GM19438 (cell line): ENCODE measurements around the gene ZNF135.

Experiments
- ATAC-seq: cut with Tn5 transposase; IDR thresholded peaks from one replicate; pipeline ENCODE4 v1.9.1; 2021; ENCODE audit warnings: low read depth; ENCODE audit not compliant: unreplicated experiment

ZNF135 gene

DNA sequence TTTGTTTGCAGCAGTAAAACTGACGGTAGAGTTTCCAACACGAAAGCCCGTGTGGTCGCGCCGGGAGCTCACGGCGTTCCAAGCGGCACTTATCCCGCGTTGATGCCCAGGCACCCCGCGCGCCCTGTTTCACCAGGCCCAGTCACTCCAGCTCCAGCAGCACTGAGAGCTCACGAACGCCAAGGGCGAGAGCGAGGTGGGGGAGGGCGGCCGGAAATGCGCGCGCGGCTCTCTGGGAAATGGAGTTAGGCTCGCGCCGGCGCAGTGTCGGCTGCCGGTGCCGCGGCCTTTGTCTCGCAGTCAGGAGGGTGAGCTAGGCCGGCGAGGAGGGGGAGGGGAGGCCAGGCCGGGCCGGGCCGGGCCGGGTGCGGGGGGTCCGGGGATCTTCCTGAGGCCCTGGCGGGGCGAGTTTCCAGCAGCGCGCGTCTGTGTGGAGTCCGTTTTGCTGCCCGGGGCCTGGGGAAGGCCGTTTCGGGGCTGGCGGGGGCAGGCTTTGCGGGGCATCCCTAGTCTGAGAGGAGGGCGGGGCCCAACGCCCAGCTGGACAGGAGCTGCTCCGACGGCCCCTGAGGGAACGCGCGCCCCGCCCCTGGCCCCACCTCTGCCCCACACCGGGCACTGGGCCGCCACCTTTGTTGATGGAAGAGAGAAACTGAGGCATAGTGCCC, at the start of gene ZNF135:
TSS of gene ZNF135 (plus strand) at position 280 of the 668 bp plus-strand sequence. CDS start 721 bp downstream, outside the sequence.
- ATAC-seq, result no peak

- ATAC-seq, result no peak
Measured at GRCh38 chr19:58009301-58009665, 49.8 kb upstream of the ZNF135 start.

DNA sequence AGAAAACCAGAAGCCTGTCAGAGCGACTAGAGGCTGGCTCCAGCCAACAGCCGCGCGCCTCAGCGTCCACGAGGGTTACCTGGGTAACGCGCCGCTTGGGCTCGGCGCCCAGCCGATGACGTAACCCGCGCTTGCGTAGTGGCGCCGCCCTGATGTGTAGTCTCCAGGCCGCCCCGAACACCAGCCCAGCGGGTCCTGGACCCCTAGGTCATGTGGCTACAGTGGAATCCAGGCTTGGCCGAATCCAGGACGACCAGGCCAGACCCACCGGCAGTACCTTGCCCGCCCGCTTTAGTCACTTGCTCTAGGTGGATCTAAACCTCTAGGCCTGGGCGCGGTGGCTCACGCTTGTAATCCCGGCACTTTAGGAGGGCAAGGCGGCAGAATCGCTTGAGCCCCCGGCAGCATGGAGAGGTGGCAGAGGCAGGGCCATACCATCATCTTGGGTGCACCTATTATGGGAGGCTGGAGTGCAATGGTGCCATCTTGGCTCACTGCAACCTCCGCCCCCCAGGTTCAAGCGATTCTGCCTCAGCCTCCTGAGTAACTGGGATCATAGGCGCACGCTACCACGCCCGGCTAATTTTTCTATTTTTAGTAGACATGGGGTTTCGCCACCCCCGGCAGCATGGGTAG, 49.3 kb upstream of the ZNF135 start:
- ATAC-seq, result peak; percentile 72

DNA sequence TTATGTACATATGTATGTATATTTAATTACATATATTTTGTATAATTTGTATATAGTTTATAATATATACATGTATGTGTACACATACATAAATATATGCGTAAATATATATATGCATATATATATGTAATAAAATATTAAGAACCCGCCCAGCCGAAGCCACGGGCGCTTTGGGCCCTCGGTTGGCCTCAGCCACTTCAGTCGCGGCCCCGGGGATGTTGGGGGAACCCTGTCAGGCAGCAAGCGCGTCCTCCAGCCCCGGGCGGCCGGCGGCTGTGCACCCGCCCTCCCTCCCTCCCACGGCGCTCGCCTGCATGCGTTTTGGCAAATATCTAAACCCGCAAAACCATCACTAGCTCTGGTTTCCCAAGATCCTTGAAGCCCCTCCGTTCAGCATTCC, 48.6 kb upstream of the ZNF135 start:
- ATAC-seq, result no peak

- no peak for ATAC-seq
Measured at GRCh38 chr19:58014141-58014540, 44.9 kb upstream of the ZNF135 start.

DNA sequence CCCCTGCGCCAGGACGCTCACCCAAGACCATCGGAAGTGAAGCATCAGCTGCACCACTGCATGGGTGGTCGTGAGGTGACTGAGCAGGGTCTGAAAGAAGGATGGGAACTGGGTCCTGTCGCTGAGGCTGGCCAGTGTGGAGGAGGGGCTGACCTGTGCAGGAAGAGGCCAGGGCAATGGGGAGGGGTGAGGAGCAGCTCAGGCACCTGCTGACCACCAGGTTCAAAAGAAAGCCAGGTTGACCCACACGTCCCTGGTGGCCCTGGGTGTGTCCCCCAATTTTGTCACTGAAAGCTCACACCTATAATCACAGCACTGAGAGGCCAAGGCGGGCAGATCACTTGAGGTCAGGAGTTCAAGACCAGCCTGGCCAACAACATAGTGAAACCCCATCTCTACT, 39.0 kb upstream of the ZNF135 start:
- no peak for ATAC-seq

GRCh38 chr19:58021541-58022282, 37.4 kb upstream of the ZNF135 start:
- no peak for ATAC-seq

GRCh38 chr19:58022283-58022660, 36.8 kb upstream of the ZNF135 start:
- ATAC-seq, result no peak

DNA sequence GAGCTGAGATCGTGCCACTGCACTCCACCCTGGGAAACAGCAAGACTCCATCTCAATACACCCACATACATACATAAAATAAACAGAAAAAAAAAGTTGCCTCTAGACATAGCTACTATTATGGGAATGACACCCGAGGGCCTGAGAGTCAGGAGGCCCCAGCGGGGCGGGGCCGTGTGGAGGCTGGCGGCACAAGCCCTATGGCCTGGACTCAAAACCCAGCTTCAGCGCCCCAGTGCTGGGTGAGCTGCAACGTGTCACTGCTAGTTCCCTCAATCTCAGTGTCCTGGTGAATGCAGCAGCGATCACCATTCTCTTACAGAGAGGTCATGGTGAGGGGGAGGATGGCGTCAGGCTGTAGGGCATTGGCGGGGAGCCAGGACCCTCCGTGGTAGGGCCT, 34.4 kb upstream of the ZNF135 start:
- no peak for ATAC-seq

DNA sequence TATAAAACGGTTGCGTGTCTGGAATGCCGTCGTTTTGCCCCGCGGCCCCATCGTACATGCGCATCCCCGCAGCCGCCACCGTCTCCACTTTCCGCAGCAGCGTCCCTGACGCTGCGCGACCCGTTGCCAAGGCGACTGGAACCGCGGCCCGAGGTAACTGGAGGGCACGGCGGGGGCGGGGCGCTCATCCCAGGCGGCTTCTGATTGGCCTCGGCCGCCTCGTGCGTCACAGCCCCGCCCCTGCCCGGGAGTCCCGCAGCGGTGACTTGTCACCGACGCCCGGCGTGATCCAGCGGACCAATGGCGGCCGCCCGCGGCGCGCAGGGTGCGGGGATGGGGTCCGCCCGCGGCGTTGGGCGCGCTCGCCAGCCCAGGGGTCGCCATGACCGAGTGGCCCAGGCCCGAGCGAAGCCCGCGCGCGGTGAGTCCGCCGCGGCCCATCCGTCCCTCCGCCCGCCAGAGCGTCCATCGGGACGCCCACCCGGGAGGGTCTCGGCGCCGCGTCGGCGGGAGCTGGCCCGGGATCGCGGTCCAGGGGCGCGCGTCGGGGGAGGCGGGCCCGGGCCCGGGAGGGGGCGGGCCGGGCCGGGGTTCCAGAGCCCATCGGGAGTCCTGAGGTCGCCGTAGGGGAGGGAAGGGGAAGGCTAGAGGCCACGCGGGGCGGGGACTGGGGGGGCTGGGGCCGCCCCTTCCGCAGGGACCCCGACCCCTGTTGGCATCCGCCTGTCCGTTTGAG, 25.2 kb upstream of the ZNF135 start, which contains the start of gene ZSCAN1:
TSS of gene ZSCAN1 (plus strand) at position 285 of the 736 bp plus-strand sequence. CDS start 3,812 bp downstream, outside the sequence.
- no peak for ATAC-seq

- ATAC-seq, result no peak
Measured at GRCh38 chr19:58034477-58034793, 24.6 kb upstream of the ZNF135 start.

DNA sequence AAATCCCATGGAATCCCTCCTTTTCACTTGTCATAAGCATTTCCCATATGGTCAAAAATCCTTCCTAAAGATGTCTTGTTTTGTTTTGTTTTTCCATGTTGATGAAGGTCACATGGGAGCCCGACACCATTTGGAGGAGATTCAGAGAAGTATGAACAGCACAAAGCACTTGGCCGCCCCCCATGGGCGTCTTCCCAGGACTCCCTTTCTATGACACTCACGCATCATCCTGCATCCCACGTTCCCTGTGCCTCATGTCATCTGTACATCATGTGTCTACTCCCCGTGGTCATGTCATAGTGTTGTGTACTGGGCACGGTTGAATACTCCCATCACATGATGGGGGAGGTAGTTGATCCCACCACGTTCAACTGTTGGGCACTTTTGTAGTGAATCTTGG, 23.2 kb upstream of the ZNF135 start:
- no peak for ATAC-seq

GRCh38 chr19:58037927-58038687, 21.0 kb upstream of the ZNF135 start:
- no peak for ATAC-seq

GRCh38 chr19:58038688-58039204, 20.3 kb upstream of the ZNF135 start:
- ATAC-seq, result no peak

- ATAC-seq, result no peak
Measured at GRCh38 chr19:58040751-58041525, 18.1 kb upstream of the ZNF135 start.

DNA sequence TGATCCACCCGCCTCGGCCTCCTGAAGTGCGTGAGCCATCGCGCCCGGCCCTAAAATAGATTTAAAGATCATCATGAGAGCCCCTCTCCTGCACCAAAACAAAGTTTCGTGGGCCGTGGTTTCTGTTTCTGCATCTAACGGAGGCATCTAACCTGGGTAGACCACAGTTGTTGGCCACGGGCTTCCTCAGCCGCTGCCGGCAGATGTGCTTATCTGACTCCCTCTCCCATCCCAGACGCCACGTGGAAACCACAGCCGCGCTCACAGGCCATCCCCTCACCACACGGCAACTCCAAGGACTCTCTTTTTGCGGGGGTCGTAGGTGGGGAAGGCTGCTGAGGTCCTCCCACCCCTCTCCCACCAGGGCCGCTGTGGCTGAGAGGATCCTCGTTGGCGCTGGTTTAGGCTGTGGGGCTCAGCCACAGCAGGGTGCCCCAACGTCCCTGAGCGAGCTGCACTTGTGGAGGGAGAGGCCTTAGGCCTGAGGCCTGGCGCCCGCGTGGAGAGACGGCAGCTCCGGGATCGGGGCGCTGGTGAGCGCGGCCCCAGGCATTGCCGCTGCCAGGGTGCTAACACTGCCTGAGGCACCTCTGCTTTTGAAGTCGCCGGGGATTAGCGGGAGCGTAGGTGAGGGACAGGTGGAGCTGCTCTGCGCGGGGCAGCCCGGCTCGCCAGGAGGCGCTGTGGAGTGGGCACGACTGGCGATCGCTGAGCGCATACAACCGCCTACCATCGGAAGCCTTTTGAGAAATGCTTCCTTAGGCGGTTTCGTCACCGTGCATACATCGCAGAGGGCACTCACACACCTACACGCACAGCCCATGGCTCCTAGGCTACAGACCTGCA, 16.4 kb upstream of the ZNF135 start:
- ATAC-seq, result no peak

GRCh38 chr19:58044391-58044790, 14.7 kb upstream of the ZNF135 start:
- no peak for ATAC-seq

DNA sequence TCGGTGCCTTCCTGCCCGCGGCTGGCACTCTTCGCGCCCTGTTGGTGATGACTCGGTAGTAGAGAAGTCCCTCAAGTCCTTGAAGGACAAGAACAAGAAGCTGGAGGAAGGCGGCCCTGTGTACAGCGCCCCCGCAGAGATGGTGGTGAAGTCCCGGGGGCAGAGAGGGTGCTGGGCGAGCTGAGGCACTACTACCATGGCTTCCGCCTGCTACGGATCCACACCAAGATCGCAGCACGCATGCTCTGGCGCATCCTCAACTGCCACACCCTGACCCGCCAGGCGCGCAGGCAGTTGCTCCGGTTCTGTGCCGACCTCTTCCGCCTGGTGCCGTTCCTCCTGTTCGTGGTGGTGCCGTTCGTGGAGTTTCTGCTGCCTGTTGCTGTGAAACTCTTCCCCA, 14.2 kb upstream of the ZNF135 start:
- no peak for ATAC-seq
